ENCODE results near the gene EMC1.
"Not testable (repeated sequence)": the region's sequence is repeated elsewhere in the genome, so short reads cannot be mapped to it uniquely, and the experiment has no call there.

The EMC1 gene

DNA sequence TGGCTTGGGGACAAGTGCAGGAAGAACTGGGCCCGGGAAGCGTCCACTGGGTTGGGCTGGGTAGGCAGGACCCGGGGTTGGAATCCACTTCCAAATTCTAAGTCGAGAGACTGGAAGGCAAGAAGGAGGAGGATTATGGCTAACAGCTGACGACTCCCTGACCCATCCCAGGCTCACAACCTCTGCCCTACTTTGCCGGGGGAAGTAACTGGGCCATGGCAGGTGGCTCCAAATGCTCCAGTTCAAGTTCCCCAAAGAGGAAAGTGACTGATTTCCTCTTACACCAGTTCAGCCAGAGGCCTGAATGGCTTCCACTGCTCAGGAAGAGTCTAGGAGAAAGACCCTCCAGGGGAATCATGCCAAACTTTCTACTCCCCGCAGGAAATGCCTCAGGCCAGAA, 11.4 kb downstream of the EMC1 start:
- no peak overlapping the region for H3K27ac Mint-ChIP-seq
- no peaks in the 10 kb centered on the region for H3K4me1 Mint-ChIP-seq
- ATAC-seq = no peak
- H3K9me3 Mint-ChIP-seq = no peaks in the 10 kb centered on the region
- H3K27me3 Mint-ChIP-seq = no peaks in the 10 kb centered on the region
- peaks cover 68% of the 10 kb centered on the region for H3K36me3 Mint-ChIP-seq
- H3K4me3 Mint-ChIP-seq = no peak overlapping the region

DNA sequence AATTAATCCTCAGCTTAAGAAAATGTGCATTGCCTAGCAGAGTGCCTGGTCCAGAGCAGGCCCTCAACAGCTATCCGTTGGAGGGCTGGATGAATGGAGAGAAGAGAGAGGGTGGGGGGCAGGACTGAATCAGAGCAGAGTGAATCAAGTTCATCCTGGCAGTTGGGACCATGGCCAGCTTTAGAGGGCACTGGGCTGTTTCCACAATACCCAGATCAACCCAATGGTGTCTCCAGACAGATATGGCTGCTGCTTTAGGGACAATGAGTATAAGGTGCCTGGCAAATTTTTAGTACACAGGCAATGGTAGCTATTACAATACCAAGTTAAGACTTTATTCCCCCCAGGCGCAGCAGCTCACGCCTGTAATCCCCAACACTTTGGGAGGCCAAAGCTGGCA, 17.1 kb downstream of the EMC1 start:
- Mint-ChIP-seq H3K27ac (no peak overlapping the region), H3K4me3 (no peak overlapping the region), H3K4me1 (no peaks in the 10 kb centered on the region), H3K27me3 (no peaks in the 10 kb centered on the region), H3K36me3 (peaks cover 53% of the 10 kb centered on the region), H3K9me3 (no peaks in the 10 kb centered on the region)
- ATAC-seq = no peak

DNA sequence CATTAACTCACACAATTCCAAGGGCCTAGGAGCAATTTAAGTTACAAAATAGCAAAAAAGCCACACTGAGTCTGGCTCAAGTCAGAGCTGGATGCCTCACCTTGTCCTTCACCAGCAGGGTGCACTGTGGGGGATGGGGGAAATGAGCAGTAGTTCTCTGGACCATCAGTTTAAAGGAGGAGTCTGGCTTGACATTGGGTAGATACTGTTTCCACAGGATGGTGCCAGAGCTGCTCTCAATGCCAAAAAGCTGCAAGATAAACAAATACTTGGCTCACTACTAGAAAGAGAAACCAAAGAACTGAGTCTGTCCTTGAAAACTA, 18.8 kb downstream of the EMC1 start:
- no peak for ATAC-seq
- H3K36me3 Mint-ChIP-seq = peaks cover 38% of the 10 kb centered on the region
- no peaks in the 10 kb centered on the region for H3K4me1 Mint-ChIP-seq
- H3K27me3 Mint-ChIP-seq = no peaks in the 10 kb centered on the region
- no peak overlapping the region for H3K4me3 Mint-ChIP-seq
- no peak overlapping the region for H3K27ac Mint-ChIP-seq
- H3K9me3 Mint-ChIP-seq = no peaks in the 10 kb centered on the region

DNA sequence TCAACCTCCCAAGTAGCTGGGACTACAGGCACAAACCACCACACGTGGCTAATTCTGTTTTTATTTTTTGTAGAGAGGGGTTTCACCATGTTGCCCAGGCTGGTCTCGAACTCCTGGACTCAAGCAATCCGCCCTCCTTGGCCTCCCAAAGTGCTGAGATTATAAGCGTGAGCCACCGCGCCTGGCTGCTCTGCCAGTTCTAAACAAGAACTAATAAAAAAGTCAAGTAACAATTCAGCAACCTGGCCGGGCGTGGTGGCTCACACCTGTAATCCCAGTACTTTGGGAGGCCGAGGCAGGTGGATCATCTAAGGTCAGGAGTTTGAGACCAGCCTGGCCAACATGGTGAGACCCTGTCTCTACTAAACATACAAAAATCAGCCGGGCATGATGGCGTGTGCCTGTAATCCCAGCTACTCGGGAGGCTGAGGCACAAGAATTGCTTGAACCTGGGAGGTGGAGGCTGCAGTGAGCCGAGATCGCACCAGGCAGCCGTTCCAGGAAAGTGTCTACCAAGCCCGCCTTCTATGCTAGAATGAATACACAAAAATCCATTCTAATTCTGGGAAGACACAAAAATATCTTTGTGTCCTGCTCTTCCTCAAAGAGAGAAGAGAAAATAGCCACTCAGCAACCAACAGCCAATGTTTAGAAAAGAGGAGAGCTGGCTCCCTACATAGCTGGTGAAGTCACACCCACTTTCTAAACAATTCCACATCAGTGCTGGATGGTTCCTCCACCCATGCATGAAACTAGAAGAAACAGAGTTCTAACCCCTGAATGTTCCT, 19.4 kb downstream of the EMC1 start:
- H3K27ac Mint-ChIP-seq, H3K27me3 Mint-ChIP-seq, H3K9me3 Mint-ChIP-seq, ATAC-seq, H3K4me1 Mint-ChIP-seq, H3K4me3 Mint-ChIP-seq: not testable (repeated sequence)
- peaks cover 36% of the 10 kb centered on the region for H3K36me3 Mint-ChIP-seq

DNA sequence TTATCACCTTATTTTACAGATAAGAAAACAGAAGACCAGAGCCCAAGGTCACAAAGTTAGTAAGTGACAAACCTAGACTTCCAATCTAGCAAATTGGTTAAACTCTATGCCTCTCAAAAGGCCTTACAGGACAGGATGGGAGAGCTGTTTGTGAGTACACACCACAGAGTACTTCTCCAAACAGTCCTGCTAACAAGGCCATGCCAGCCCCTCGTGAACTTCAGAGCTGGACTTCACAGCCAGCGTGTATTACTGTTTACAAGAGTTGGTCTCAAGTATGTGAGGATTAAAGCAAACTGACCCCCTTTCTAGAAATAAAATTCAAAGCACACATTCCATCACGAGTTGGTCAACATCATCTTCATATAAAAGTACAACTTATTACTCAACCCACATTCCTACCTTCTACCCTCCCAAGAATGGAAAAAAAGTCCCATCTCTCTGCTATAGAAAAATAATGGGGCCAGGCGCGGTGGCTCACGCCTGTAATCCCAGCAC, 21.4 kb downstream of the EMC1 start:
- Mint-ChIP-seq H3K4me3 (no peak overlapping the region), H3K27ac (no peak overlapping the region), H3K27me3 (no peaks in the 10 kb centered on the region), H3K4me1 (no peaks in the 10 kb centered on the region), H3K9me3 (no peaks in the 10 kb centered on the region), H3K36me3 (peaks cover 47% of the 10 kb centered on the region)
- no peak for ATAC-seq

DNA sequence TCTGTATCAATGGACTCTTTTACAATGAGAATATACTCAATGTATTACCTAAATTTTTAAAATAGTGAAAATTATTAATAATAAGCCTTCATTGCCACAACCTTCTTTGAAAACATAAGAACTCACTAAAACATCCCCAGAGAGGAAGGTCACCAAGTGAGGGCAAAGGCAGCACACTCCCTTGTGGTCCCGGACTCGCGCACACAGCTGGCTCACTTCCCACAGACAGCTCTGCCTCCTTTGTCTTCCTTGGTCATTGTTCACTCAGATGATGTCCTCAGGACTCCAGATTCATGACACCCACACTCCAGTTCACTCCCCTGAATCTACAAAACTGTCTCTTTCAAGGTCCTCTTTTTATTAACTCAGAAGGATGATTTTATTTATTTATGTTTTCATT, 22.1 kb downstream of the EMC1 start:
- Mint-ChIP-seq H3K27me3 (no peaks in the 10 kb centered on the region), H3K4me1 (no peaks in the 10 kb centered on the region), H3K4me3 (no peak overlapping the region), H3K36me3 (peaks cover 53% of the 10 kb centered on the region), H3K27ac (no peak overlapping the region), H3K9me3 (no peaks in the 10 kb centered on the region)
- ATAC-seq = no peak

DNA sequence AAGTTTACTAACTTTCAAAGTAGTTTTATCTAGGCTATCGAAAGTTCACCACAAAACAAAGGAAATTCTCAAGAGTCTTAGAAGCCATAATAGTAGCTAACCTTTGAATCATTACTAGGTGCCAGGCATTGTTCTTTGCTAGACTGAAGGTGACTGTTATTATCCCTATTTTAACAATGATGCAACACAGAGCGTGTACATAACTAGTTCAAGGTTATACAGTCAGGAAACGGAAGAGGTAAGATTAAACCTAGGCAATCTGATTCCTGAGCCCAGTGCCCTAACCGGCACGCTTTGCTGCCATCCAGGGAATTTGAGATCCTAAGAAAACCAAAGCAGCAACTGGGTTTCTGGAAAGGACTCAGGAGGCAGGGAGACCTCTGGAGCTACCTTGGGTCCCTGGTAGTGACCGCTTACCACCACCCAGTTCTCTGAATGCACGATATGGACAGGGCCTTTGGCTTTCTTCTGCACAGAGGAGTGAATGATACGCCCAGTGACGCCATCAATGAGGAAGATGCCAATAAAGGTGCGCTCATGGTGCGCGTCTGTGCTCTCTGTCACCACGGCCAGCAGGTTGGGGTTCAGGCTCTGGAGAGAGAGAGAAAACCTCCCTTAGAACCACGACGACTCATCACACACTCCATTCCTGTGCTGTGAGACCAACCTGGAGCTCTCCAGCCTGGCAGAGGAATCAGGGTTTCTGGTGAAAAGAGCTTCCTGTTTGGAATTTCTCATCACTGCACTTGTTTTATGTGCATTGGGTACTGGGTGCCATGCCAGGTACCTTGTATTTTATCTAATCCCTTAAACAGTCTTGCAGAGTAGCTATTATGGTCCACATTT, 28.1 kb downstream of the EMC1 start:
- Mint-ChIP-seq H3K27me3 (no peaks in the 10 kb centered on the region), H3K27ac (no peak overlapping the region), H3K4me3 (no peak overlapping the region), H3K36me3 (peaks cover 68% of the 10 kb centered on the region), H3K9me3 (no peaks in the 10 kb centered on the region), H3K4me1 (peaks cover 11% of the 10 kb centered on the region)
- ATAC-seq = no peak

DNA sequence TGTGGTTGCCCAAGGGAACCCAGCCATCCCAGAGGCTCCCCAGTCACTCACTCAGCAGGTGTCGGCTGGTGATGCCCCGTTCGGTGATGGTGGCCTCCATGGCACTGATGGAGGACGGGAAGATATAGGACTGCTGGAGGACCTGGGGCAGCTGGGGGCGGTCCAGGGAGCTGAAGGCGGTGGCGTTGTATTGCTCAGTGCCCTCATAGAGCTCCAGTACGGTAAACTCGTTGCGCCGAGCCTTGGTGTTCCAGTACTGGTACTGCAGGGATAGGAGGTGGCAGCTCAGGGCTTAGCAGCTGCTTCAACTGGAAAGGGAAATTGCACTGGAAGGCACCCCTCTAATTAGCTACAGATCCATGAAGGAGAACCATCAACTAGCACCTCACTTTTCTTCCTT, 28.8 kb downstream of the EMC1 start:
- no peak for ATAC-seq
- peaks cover 11% of the 10 kb centered on the region for H3K4me1 Mint-ChIP-seq
- H3K36me3 Mint-ChIP-seq = peaks cover 73% of the 10 kb centered on the region
- H3K4me3 Mint-ChIP-seq = no peak overlapping the region
- no peaks in the 10 kb centered on the region for H3K27me3 Mint-ChIP-seq
- H3K27ac Mint-ChIP-seq = no peak overlapping the region
- no peaks in the 10 kb centered on the region for H3K9me3 Mint-ChIP-seq

DNA sequence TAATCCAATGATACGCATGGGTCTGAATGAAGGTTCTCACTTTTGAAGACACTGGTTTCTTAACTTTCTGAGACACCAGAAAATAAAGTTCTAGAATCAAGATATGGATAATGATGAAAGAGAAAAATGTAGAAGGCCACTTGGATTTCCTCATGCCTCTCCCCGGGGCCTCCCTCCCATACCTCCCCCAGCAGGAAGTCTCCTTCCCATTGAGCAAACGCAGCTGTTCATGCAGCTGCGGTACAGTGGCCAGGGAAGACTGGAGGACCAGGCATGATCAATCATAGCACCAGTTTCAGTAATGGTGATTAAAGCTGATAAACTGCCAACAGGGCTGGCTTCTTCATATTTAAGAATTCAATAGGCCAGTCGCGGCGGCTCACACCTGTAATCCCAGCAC, 30.3 kb downstream of the EMC1 start:
- no peaks in the 10 kb centered on the region for H3K9me3 Mint-ChIP-seq
- peaks cover 77% of the 10 kb centered on the region for H3K36me3 Mint-ChIP-seq

DNA sequence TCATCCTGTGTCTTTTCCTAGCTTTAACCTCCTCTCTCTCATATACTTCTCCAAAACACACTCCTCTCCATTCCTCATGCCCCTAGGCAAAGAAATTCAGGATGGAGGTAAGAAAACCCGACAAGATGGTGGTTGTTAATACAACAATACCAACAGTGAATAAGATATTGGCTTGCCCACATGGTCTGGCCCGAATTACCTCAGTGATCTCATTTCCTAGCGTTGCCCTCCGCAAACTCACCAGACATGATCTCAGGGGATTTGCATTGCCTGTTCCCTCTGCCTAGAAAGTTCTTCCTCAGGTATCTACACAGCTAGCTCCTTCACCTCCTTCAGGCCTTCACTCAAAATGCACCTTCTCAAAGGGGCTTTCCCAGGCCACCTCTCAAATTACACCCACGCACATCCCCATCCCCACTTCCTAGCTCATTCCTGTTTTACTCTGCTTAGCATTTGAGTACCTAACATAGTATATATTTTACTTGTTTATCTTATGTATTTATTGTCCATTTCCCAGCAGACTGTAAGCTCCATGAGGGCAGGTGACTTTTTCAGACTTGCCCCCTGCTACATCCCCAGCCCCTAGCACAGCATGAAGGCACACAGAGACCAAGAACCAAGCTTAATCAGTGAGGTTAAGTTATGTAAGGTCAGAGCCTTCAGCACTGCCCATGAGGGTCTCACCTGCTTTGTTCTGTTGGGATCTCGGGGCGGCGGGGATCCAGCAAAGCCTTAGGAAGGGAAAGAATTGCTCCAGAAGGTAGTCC, 31.1 kb downstream of the EMC1 start:
- Mint-ChIP-seq H3K27me3 (no peaks in the 10 kb centered on the region), H3K9me3 (no peaks in the 10 kb centered on the region), H3K36me3 (peaks cover 70% of the 10 kb centered on the region), H3K4me1 (peaks cover 11% of the 10 kb centered on the region), H3K4me3 (no peak overlapping the region), H3K27ac (peak overlapping the region; percentile 31)
- ATAC-seq = peak; percentile 56

More for the DNA sequence above, 30.3 kb downstream of the EMC1 start:
- Mint-ChIP-seq H3K27ac (no peak overlapping the region), H3K4me3 (no peak overlapping the region), H3K27me3 (no peaks in the 10 kb centered on the region), H3K4me1 (peaks cover 11% of the 10 kb centered on the region)
- ATAC-seq = no peak

DNA sequence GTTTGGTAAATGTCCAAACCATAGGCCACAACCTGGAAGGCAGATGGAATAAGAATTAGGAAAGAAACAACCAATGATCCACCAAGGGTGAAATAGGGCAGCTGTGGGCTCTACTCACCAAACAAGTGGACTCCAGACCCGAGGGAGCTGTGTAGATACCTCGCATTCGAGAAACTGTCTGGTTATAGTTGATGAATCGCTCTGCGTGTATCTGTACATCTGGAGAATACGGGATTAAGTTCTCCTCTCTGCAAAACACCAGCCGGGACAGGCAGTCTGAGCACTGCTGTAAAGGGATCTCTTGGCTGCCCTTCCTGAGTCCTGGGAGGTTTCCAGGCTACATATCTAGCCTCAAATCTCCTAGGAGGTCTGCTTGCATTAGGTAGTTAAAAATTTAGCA, 31.9 kb downstream of the EMC1 start:
- no peaks in the 10 kb centered on the region for H3K9me3 Mint-ChIP-seq
- ATAC-seq = no peak
- peak overlapping the region; percentile 31 for H3K27ac Mint-ChIP-seq
- H3K36me3 Mint-ChIP-seq = peaks cover 62% of the 10 kb centered on the region
- H3K4me3 Mint-ChIP-seq = no peak overlapping the region
- no peaks in the 10 kb centered on the region for H3K27me3 Mint-ChIP-seq
- peaks cover 11% of the 10 kb centered on the region for H3K4me1 Mint-ChIP-seq

DNA sequence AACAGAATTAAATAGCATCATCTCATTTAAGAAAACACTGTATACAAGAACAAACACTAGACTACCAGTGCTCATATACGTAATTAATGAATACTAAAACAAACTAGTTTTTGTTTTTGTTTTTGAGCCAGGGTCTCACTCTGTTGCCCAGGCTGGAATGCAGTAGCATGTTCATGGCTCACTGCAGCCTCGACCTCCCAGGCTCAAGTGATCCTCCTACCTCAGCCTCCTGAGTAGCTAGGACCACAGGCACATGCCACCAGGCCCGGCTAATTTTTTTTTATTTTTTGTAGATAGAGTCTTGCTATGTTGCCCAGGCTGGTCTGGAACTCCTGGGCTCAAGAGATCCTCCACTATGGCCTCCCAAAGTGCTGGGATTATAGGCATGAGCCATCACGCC, 34.7 kb downstream of the EMC1 start:
- not testable (repeated sequence) for H3K27ac Mint-ChIP-seq, H3K9me3 Mint-ChIP-seq, H3K27me3 Mint-ChIP-seq, ATAC-seq, H3K4me3 Mint-ChIP-seq
- H3K36me3 Mint-ChIP-seq = peaks cover 44% of the 10 kb centered on the region
- peaks cover 29% of the 10 kb centered on the region for H3K4me1 Mint-ChIP-seq

DNA sequence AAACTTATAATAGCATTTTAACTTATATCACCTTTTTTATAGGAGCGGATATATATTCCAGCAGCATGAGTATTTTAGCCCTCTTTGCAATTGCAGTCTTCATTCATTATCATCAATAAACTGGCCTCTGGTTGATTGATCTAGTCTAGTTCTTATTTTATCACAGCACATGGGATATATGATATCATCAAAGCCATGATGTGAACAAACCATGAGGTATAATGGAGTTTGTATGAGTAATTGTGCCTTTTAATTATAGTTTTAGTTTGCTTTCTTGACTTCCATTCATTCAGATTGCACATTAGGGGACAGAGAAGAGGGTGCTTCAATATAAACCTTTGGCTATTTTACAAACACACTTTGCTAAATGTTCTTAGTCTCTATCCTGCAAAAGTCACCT, 37.7 kb downstream of the EMC1 start:
- Mint-ChIP-seq H3K9me3 (no peaks in the 10 kb centered on the region), H3K4me3 (no peak overlapping the region), H3K36me3 (peaks cover 20% of the 10 kb centered on the region), H3K4me1 (peaks cover 28% of the 10 kb centered on the region), H3K27me3 (no peaks in the 10 kb centered on the region), H3K27ac (no peak overlapping the region)
- ATAC-seq = no peak

DNA sequence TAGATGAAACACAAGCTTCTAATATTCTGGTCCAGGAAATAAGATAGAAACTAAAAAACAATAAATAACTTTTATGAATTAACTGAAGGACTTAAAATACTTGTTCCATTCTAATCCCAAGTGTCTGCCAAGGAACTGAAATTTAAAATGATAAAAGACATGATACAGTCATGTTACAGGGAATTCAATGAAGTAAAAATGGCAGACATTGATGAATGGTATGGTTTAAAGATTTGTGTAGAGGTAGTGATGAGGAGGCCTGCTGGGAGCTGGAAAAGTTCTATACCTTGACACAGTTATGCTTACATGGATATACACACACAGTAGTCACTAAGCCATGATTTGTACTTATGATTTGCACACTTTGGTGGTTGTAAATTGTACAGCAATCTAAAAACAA, 39.2 kb downstream of the EMC1 start:
- Mint-ChIP-seq H3K27ac (peak overlapping the region; percentile 89), H3K27me3 (no peaks in the 10 kb centered on the region), H3K36me3 (peaks cover 11% of the 10 kb centered on the region), H3K4me3 (peak overlapping the region; percentile 16), H3K9me3 (no peaks in the 10 kb centered on the region), H3K4me1 (peaks cover 36% of the 10 kb centered on the region)
- no peak for ATAC-seq

DNA sequence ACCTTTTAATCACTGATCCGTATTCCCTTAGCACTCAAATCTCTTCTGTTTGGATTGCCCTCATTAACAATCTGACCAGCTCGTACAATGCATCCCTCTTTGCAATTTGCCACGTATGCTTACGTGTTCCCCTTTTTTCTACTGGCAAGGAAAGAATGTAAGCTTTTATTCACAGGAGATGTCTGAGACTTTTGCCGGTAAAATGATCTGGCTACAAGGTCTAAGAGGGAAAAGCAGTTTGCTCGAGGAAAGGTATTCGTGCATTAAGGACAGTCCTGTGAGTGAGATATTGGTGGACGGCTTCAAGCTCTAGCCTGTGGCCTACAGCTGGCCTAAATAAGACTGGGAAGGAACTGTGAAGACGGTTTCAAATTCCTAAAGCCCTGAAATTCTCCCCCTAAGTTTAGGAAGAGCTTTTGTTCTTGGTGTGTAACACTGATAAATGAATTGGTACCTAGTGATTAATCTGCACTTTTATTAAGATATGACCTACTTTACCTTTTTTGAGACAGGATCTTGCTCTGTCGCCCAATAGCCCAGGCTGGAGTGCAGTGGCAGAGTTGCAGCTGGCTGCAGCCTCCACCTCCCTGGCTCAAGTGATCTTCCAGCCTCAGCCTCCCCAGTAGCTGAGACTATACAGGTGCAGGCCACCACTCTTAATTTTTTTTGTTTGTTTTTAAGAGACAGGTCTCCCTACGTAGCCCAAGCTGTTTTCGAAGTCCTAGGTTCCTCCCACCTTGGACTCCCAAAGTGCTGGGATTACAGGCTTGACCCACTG, 40.4 kb downstream of the EMC1 start:
- no peaks in the 10 kb centered on the region for H3K9me3 Mint-ChIP-seq
- peak overlapping the region; percentile 81 for H3K4me3 Mint-ChIP-seq
- peak overlapping the region; percentile 89 for H3K27ac Mint-ChIP-seq
- peaks cover 6% of the 10 kb centered on the region for H3K36me3 Mint-ChIP-seq
- ATAC-seq = no peak
- peaks cover 47% of the 10 kb centered on the region for H3K4me1 Mint-ChIP-seq
- no peaks in the 10 kb centered on the region for H3K27me3 Mint-ChIP-seq

All from stimulated activated memory B cell treated with anti-CD40 and anti-IgM and Interleukin-4, amounts not matched to agents 10 μg/mL and 1 μg/mL and 100 μg/mL, for 72 hours (primary cell).